Ishikawa (cell line): Measurements from ENCODE around the gene ABHD1.

Source experiments
- EP300 ChIP-seq: IDR thresholded peaks from 2 replicates; pipeline ENCODE4 v1.6.1; 2012; ENCODE audit warnings: borderline replicate concordance
- RAD21 ChIP-seq: IDR thresholded peaks from 2 replicates; pipeline ENCODE4 v1.6.1; 2012; ENCODE audit warnings: low read depth
- YY1 ChIP-seq: IDR thresholded peaks from 2 replicates; pipeline ENCODE4 v1.6.1; 2012; ENCODE audit warnings: low read depth
- TF ChIP-seq, protein P1 (sequence below): IDR thresholded peaks from 2 replicates; pipeline ENCODE4 v1.6.1; 2012
- TF ChIP-seq, protein P2 (sequence below): IDR thresholded peaks from 2 replicates; pipeline ENCODE4 v1.6.1; 2012; ENCODE audit warnings: low read depth, mild to moderate bottlenecking

DNA sequence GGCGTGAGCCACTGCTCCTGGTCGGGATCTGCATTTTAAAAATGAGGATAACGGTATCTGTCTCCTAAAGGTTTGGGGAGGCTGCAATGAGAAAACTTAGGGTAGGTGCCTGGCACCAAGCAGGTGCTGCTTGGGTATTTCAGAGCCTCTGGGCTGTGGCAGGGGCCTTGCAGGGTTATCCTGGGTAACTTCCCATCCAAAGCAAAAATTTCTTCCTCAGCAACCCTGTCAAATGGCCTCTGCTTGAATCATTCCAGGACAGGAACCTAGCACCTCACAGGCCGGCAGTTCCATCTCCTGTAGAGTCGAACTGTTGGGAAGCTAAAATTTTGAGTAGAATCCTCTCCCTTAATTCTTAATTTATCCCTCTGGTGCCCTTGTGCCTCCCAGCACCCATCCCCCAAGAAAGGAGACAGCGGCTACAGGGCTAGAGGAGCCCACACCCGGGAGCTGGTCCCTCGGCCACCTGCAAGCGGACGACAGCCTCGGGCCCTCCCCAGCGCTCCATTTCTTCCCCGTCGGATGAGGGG is 5.6 kb upstream of the ABHD1 start:
- no peak for TF ChIP-seq RAD21
- TF ChIP-seq EP300, result no peak
- TF ChIP-seq, protein P1, sequence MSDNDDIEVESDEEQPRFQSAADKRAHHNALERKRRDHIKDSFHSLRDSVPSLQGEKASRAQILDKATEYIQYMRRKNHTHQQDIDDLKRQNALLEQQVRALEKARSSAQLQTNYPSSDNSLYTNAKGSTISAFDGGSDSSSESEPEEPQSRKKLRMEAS, result no peak
- TF ChIP-seq, protein P2, sequence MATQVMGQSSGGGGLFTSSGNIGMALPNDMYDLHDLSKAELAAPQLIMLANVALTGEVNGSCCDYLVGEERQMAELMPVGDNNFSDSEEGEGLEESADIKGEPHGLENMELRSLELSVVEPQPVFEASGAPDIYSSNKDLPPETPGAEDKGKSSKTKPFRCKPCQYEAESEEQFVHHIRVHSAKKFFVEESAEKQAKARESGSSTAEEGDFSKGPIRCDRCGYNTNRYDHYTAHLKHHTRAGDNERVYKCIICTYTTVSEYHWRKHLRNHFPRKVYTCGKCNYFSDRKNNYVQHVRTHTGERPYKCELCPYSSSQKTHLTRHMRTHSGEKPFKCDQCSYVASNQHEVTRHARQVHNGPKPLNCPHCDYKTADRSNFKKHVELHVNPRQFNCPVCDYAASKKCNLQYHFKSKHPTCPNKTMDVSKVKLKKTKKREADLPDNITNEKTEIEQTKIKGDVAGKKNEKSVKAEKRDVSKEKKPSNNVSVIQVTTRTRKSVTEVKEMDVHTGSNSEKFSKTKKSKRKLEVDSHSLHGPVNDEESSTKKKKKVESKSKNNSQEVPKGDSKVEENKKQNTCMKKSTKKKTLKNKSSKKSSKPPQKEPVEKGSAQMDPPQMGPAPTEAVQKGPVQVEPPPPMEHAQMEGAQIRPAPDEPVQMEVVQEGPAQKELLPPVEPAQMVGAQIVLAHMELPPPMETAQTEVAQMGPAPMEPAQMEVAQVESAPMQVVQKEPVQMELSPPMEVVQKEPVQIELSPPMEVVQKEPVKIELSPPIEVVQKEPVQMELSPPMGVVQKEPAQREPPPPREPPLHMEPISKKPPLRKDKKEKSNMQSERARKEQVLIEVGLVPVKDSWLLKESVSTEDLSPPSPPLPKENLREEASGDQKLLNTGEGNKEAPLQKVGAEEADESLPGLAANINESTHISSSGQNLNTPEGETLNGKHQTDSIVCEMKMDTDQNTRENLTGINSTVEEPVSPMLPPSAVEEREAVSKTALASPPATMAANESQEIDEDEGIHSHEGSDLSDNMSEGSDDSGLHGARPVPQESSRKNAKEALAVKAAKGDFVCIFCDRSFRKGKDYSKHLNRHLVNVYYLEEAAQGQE, result no peak
- no peak for TF ChIP-seq YY1
